HG02884 (cell line): ENCODE results near the gene CDC40.
"Not testable (repeated sequence)": the region's sequence is repeated elsewhere in the genome, so short reads cannot be mapped to it uniquely, and the experiment has no call there.

ENCODE experiments used
- ATAC-seq: cut with Tn5 transposase; IDR thresholded peaks from one replicate; pipeline ENCODE4 v1.9.1; 2021; ENCODE audit warnings: mild to moderate bottlenecking, moderate library complexity; ENCODE audit not compliant: unreplicated experiment

Gene CDC40

GRCh38 chr6:110269623-110270022 is 89.4 kb downstream of the CDC40 start:
- no peak for ATAC-seq

- no peak for ATAC-seq
These were observed 89.9 kb downstream of the CDC40 start for GRCh38 chr6:110270165-110270564.

- ATAC-seq: no peak
These were observed 91.5 kb downstream of the CDC40 start for GRCh38 chr6:110271732-110272022.

GRCh38 chr6:110272781-110273180 is 92.6 kb downstream of the CDC40 start:
- not testable (repeated sequence) for ATAC-seq

GRCh38 chr6:110277100-110277665 is 97.0 kb downstream of the CDC40 start:
- ATAC-seq: no peak
